IMR-90 (cell line): ENCODE measurements around the gene ENDOU. TPM values are rescaled to one million over a fixed set of nuclear protein-coding genes. Genes with fewer than 3 reads are reported as not detected.

Experiments used
- ATAC-seq: fragments of 200-7000 bp; cut with Tn5 transposase; 2 replicates; pipeline ENCODE4 v1.9.1; 2020; ENCODE audit warnings: low read depth, mild to moderate bottlenecking, moderate library complexity
- Bru-seq: library from RNA; stranded (reverse); fragments of 400-500 nt; gene quantifications from one replicate; lab custom pipeline; 2021; lab: Mats Ljungman, UMichigan
- BruChase-seq, 2 experiments: library from RNA; stranded (reverse); fragments of 400-500 nt; gene quantifications; one replicate each; lab custom pipeline; 2021; lab: Mats Ljungman, UMichigan
- BruUV-seq: library from RNA; stranded (reverse); fragments of 400-500 nt; replicated peaks from 2 replicates; lab custom pipeline; 2021; lab: Mats Ljungman, UMichigan
- CTCF ChIA-PET: fragments of 300-600 bp; formaldehyde crosslinking; extraction: SDS; loops from one replicate; lab custom pipeline; 2021; ENCODE audit warnings: antibody characterized with exemption; lab: Yijun Ruan, JAX
- POLR2A ChIA-PET: fragments of 300-600 bp; sonication (Branson Sonifier 250); formaldehyde crosslinking; loops from one replicate; lab custom pipeline; 2022; ENCODE audit warnings: antibody characterized with exemption; ENCODE audit not compliant: unreplicated experiment; lab: Charles Lee
- DNase-seq: peaks from one replicate; pipeline ENCODE4 v3.0.0; 2013
- H2AFZ ChIP-seq: replicated peaks from 2 replicates; pipeline ENCODE3; 2013; ENCODE audit warnings: low read length, mild to moderate bottlenecking; ENCODE audit not compliant: poor library complexity
- H2AK5ac ChIP-seq: 2 replicates; pipeline ENCODE4 v1.6.1; 2013; ENCODE audit warnings: low read depth, low read length, inconsistent platforms
- H2AK9ac ChIP-seq: replicated peaks from 2 replicates; pipeline ENCODE3; 2013; ENCODE audit warnings: mild to moderate bottlenecking, low read depth, low read length, moderate library complexity; ENCODE audit not compliant: poor library complexity
- H2BK120ac ChIP-seq: 2 replicates; pipeline ENCODE4 v1.6.1; 2013; ENCODE audit warnings: low read depth, low read length, inconsistent platforms
- H2BK15ac ChIP-seq: 3 replicates; pipeline ENCODE4 v1.6.1; 2013; ENCODE audit warnings: low read depth, low read length, inconsistent platforms
- H2BK20ac ChIP-seq: 2 replicates; pipeline ENCODE4 v1.6.1; 2013; ENCODE audit warnings: low read depth, mild to moderate bottlenecking, inconsistent platforms, low read length, moderate library complexity
- H2BK5ac ChIP-seq: 2 replicates; pipeline ENCODE4 v1.6.1; 2013; ENCODE audit warnings: mild to moderate bottlenecking, low read depth, low read length, inconsistent platforms; ENCODE audit not compliant: poor library complexity, severe bottlenecking
- H3K14ac ChIP-seq: replicated peaks from 2 replicates; pipeline ENCODE4 v1.6.1; 2013; ENCODE audit warnings: low read depth, low read length, inconsistent platforms
- H3K18ac ChIP-seq: 2 replicates; pipeline ENCODE4 v1.6.1; 2013; ENCODE audit warnings: low read depth, low read length, control low read depth
- H3K23ac ChIP-seq: 2 replicates; pipeline ENCODE4 v1.6.1; 2013; ENCODE audit warnings: low read depth, low read length, inconsistent platforms
- H3K27ac ChIP-seq: 2 replicates; pipeline ENCODE4 v1.5.1; 2013; ENCODE audit warnings: mild to moderate bottlenecking, control low read depth, low read length; ENCODE audit not compliant: insufficient read depth
- H3K27me3 ChIP-seq: 2 replicates; pipeline ENCODE4 v1.6.1; 2013; ENCODE audit warnings: low read length; ENCODE audit not compliant: control insufficient read depth, insufficient read depth
- H3K36me3 ChIP-seq: 2 replicates; pipeline ENCODE4 v1.6.1; 2013; ENCODE audit warnings: low read length, mixed read lengths; ENCODE audit not compliant: control insufficient read depth, insufficient read depth
- H3K4ac ChIP-seq: 2 replicates; pipeline ENCODE4 v1.6.1; 2013; ENCODE audit warnings: low read depth, low read length, inconsistent platforms
- H3K4me1 ChIP-seq: 2 replicates; pipeline ENCODE4 v1.6.1; 2013; ENCODE audit warnings: low read length, mixed read lengths; ENCODE audit not compliant: control insufficient read depth, insufficient read depth
- H3K4me2 ChIP-seq: 2 replicates; pipeline ENCODE4 v1.6.1; 2013; ENCODE audit warnings: low read depth, mild to moderate bottlenecking, control low read depth, low read length, moderate library complexity
- H3K4me3 ChIP-seq: 2 replicates; pipeline ENCODE4 v1.5.1; 2013; ENCODE audit warnings: low read depth, mild to moderate bottlenecking, control low read depth, low read length, moderate library complexity; ENCODE audit not compliant: insufficient read depth
- H3K56ac ChIP-seq: 2 replicates; pipeline ENCODE4 v1.6.1; 2013; ENCODE audit warnings: low read length, inconsistent platforms; ENCODE audit not compliant: insufficient read depth; ENCODE audit errors: extremely low read depth
- H3K79me1 ChIP-seq, 2 experiments: 2 replicates each; pipeline ENCODE4 v1.6.1; 2013; ENCODE audit warnings: low read length in 2 of 2, inconsistent platforms in 1 of 2, low read depth in 1 of 2
- H3K9ac ChIP-seq: 2 replicates; pipeline ENCODE4 v1.6.1; 2013; ENCODE audit warnings: low read depth, low read length, control low read depth
- H3K9me1 ChIP-seq: 2 replicates; pipeline ENCODE4 v1.6.1; 2013; ENCODE audit warnings: low read length, inconsistent platforms; ENCODE audit not compliant: insufficient read depth
- H3K9me3 ChIP-seq: 2 replicates; pipeline ENCODE4 v1.6.1; 2013; ENCODE audit warnings: low read length; ENCODE audit not compliant: control insufficient read depth, insufficient read depth
- H4K20me1 ChIP-seq: 2 replicates; pipeline ENCODE4 v1.6.1; 2013; ENCODE audit warnings: low read length, inconsistent platforms; ENCODE audit not compliant: insufficient read depth
- H4K5ac ChIP-seq: 2 replicates; pipeline ENCODE4 v1.6.1; 2013; ENCODE audit warnings: mild to moderate bottlenecking, low read depth, low read length, control low read depth
- H4K8ac ChIP-seq, 2 experiments: 2 replicates each; pipeline ENCODE4 v1.6.1; 2013; ENCODE audit warnings: low read depth in 2 of 2, low read length in 2 of 2, control low read depth in 1 of 2, inconsistent platforms in 1 of 2
- H4K91ac ChIP-seq: 2 replicates; pipeline ENCODE4 v1.6.1; 2013; ENCODE audit warnings: low read depth, low read length, inconsistent platforms; ENCODE audit not compliant: insufficient read depth
- BHLHE40 ChIP-seq: fragments of 150-350 bp; IDR thresholded peaks from 2 replicates; pipeline ENCODE4 v1.6.1; 2016; ENCODE audit warnings: mild to moderate bottlenecking, low read depth, low read length
- CEBPB ChIP-seq: IDR thresholded peaks from 2 replicates; pipeline ENCODE4 v1.6.1; 2012; ENCODE audit warnings: low read depth, low read length, improper control_type of control experiment
- CHD1 ChIP-seq: IDR thresholded peaks from 2 replicates; pipeline ENCODE4 v1.6.1; 2012; ENCODE audit warnings: low read depth, low read length, improper control_type of control experiment
- MAFK ChIP-seq: IDR thresholded peaks from 2 replicates; pipeline ENCODE4 v1.6.1; 2012; ENCODE audit warnings: low read depth, low read length, improper control_type of control experiment
- MXI1 ChIP-seq: IDR thresholded peaks from 2 replicates; pipeline ENCODE4 v1.6.1; 2012; ENCODE audit warnings: low read depth, mild to moderate bottlenecking, low read length, moderate library complexity, borderline replicate concordance
- NFE2L2 ChIP-seq: fragments of 150-350 bp; IDR thresholded peaks from 2 replicates; pipeline ENCODE4 v1.6.1; 2016; ENCODE audit warnings: low read depth, mild to moderate bottlenecking, low read length
- POLR2A ChIP-seq: IDR thresholded peaks from 2 replicates; pipeline ENCODE4 v1.6.1; 2012; ENCODE audit warnings: mild to moderate bottlenecking, low read depth, low read length
- RAD21 ChIP-seq: IDR thresholded peaks from 2 replicates; pipeline ENCODE4 v1.6.1; 2012; ENCODE audit warnings: low read length, improper control_type of control experiment
- RCOR1 ChIP-seq: IDR thresholded peaks from 2 replicates; pipeline ENCODE4 v1.6.1; 2012; ENCODE audit warnings: mild to moderate bottlenecking, low read length, improper control_type of control experiment; ENCODE audit not compliant: insufficient replicate concordance
- RFX5 ChIP-seq: IDR thresholded peaks from 2 replicates; pipeline ENCODE4 v1.8.0; 2012; ENCODE audit warnings: low read depth, mild to moderate bottlenecking, low read length, moderate library complexity
- WGBS, 2 experiments: methylation state at CpG; one replicate each; pipeline versions ENCODE4 v1.1.5 to v1.1.7; 2013; ENCODE audit warnings: missing lambda C conversion rate in 2 of 2; ENCODE audit not compliant: insufficient read length in 1 of 2; ENCODE audit errors: extremely low coverage in 2 of 2; 5-methylcytosine and 5-hydroxymethylcytosine counted together
- dilution Hi-C: fragments of 300-500 bp; cut with HindIII; formaldehyde crosslinking; loops from one replicate; pipeline ENCODE4 v1.14.3; 2018; ENCODE audit warnings: low sequenced_read_pairs; ENCODE audit not compliant: unreplicated experiment
- in situ Hi-C: fragments of 300-500 bp; cut with MboI; formaldehyde crosslinking; loops from 3 replicates; pipeline ENCODE4 v1.14.3; 2019; ENCODE audit warnings: low sequenced_read_pairs, inconsistent platforms, mixed read lengths
- intact Hi-C: fragments of 100-400 bp; cut with micrococcal nuclease; formaldehyde crosslinking; loops from 2 replicates; pipeline ENCODE4 v1.10.0; 2022
- long read RNA-seq: library from polyadenylated mRNA; unstranded; transcript quantifications from one replicate; pipeline ENCODE4 v2.0.0, GENCODE V29; 2021; ENCODE audit not compliant: unreplicated experiment
- polyA plus RNA-seq, 3 experiments: library from polyadenylated mRNA; depleted of rRNA; stranded (reverse); fragments of >200 nt; gene quantifications; 2 replicates each; pipeline ENCODE4 v1.2.3, GENCODE V29; 2012; ENCODE audit warnings: low replicate concordance in 1 of 3
- total RNA-seq: library from RNA; depleted of rRNA; stranded (reverse); fragments of >200 nt; gene quantifications from 2 replicates; pipeline ENCODE4 v1.2.3, GENCODE V29; 2012; rRNA removed
- TF ChIP-seq, protein P1 (sequence below): fragments of 150-350 bp; IDR thresholded peaks from 2 replicates; pipeline ENCODE4 v1.6.1; 2017; ENCODE audit warnings: mild to moderate bottlenecking, antibody characterized with exemption, low read length, low read depth
- TF ChIP-seq, protein P2 (sequence below): conservative IDR thresholded peaks from 2 replicates; pipeline ENCODE4 v1.5.1; 2012; ENCODE audit warnings: mild to moderate bottlenecking, low read depth, low read length, improper control_type of control experiment

Gene ENDOU, protein sequence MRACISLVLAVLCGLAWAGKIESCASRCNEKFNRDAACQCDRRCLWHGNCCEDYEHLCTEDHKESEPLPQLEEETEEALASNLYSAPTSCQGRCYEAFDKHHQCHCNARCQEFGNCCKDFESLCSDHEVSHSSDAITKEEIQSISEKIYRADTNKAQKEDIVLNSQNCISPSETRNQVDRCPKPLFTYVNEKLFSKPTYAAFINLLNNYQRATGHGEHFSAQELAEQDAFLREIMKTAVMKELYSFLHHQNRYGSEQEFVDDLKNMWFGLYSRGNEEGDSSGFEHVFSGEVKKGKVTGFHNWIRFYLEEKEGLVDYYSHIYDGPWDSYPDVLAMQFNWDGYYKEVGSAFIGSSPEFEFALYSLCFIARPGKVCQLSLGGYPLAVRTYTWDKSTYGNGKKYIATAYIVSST
- total RNA-seq (under 0.01 TPM in 2 replicates), polyA plus RNA-seq (2012; rRNA removed) (0.07 and 0.09 TPM in 2 replicates), Bru-seq, nascent RNA (percentile 10 among the genes with signal in this experiment), BruChase-seq, experiment 1, labeled RNA remaining after a 6-hour chase (percentile 11 among the genes with signal in this experiment), BruChase-seq, experiment 2, labeled RNA remaining after a 2-hour chase (percentile 10 among the genes with signal in this experiment)
- polyA plus RNA-seq (2012; cell fraction: cytosol; rRNA removed): 0.03 TPM in 1 of 2 replicates, not detected in the other
- 0.11 and 0.15 TPM in 2 replicates for polyA plus RNA-seq (2012; cell fraction: nucleus; rRNA removed; ENCODE audit: low replicate concordance)
- long read RNA-seq: 0 reads

DNA sequence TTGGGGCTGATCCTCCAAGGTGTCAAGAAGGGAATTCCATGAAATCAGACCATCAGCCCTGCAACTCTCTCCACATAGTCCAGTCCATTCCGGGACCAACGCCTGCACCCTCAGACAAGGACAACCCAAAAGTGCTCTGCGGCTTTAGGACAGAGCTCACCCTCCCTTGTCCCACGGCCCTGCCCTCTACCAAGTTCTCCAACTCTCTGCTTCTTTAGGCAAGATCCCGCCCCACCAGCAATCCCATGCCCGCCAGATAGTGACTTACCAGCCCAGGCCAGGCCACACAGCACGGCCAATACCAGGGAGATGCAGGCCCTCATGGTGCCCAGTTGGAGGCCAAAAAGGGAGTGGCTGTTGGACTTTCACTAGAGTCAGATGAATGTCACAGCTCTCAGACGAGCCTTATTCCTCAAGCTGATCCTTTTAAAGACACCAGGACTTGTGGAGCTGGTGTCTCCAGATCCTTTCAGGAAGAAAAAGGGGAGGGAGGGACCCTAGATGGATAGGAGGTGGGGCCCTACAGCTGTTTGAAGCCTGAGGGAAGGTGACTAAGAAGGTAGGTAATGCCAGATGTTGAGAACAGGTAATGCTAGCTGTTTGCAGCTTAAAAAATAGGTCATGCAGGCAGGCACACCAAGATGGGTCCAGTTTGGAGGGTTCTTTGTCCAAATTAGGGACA, at the start of gene ENDOU:
Gene ENDOU, minus strand, starts transcription at position 400 of the 682 bp plus-strand sequence. Its CDS starts 77 bp downstream, at position 323.
- Histone ChIP-seq H3K9me1 (peaks cover 25% of the 10 kb centered on the region), H3K9ac (no peak within 1 kb of the TSS), H3K4me1 (peaks cover 22% of the 10 kb centered on the region), H4K8ac (peak within 1 kb of the TSS; percentile 3 to 87; a peak in 3 of 4 replicates), H3K27me3 (no peaks in the 10 kb centered on the region), H3K9me3 (no peaks in the 10 kb centered on the region), H3K36me3 (no peaks in the 10 kb centered on the region), H2AFZ (peak within 1 kb of the TSS; percentile 83), H2BK15ac (peak within 1 kb of the TSS; percentile 80), H4K20me1 (no peaks in the 10 kb centered on the region), H4K91ac (peak within 1 kb of the TSS; percentile 59), H3K4me3 (no peak within 1 kb of the TSS), H3K56ac (no peak within 1 kb of the TSS), H3K4me2 (no peak within 1 kb of the TSS), H2AK9ac (peak within 1 kb of the TSS; percentile 79), H3K27ac (peak within 1 kb of the TSS; percentile 24; the same call in 1 of the 2 replicates), H2BK5ac (peak within 1 kb of the TSS; percentile 34), H2BK120ac (peak within 1 kb of the TSS; percentile 84), H4K5ac (peak within 1 kb of the TSS; percentile 47), H3K79me1 (no peaks in the 10 kb centered on the region), H2BK20ac (peak within 1 kb of the TSS; percentile 69), H3K18ac (peak within 1 kb of the TSS; percentile 68), H3K4ac (peak within 1 kb of the TSS; percentile 75), H2AK5ac (peak within 1 kb of the TSS; percentile 87), H3K14ac (peak within 1 kb of the TSS; percentile 86), H3K23ac (peak within 1 kb of the TSS; percentile 49)
- intact Hi-C loops: no loop called here
- CTCF ChIA-PET: interaction anchor here (1.0 to 1.9 kb wide), 3 partner anchors 10 to 42 kb away, joined by 3 to 8 read pairs (median 7); no protein-coding TSS in a partner anchor
- ATAC-seq: no peak
- in situ Hi-C loops: loop anchor here (10.0 kb wide), 1 partner anchor 420 kb away; no protein-coding TSS in a partner anchor
- WGBS, 2 experiments: 96% methylated on average over 4 of the region's 8 CpGs; no CpG with 5 or more reads in 1 of the 2 experiments
- BruUV-seq: no TSS peak
- DNase-seq: no peak
- dilution Hi-C loops: no loop called here
- POLR2A ChIA-PET: no interaction called here
- TF ChIP-seq RFX5 (no peak), RCOR1 (no peak), CEBPB (no peak), MAFK (no peak), BHLHE40 (no peak), MXI1 (no peak), CHD1 (no peak), RAD21 (no peak), NFE2L2 (no peak), POLR2A (no peak)
- TF ChIP-seq, protein P1, sequence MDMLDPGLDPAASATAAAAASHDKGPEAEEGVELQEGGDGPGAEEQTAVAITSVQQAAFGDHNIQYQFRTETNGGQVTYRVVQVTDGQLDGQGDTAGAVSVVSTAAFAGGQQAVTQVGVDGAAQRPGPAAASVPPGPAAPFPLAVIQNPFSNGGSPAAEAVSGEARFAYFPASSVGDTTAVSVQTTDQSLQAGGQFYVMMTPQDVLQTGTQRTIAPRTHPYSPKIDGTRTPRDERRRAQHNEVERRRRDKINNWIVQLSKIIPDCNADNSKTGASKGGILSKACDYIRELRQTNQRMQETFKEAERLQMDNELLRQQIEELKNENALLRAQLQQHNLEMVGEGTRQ: no peak
- TF ChIP-seq, protein P2, sequence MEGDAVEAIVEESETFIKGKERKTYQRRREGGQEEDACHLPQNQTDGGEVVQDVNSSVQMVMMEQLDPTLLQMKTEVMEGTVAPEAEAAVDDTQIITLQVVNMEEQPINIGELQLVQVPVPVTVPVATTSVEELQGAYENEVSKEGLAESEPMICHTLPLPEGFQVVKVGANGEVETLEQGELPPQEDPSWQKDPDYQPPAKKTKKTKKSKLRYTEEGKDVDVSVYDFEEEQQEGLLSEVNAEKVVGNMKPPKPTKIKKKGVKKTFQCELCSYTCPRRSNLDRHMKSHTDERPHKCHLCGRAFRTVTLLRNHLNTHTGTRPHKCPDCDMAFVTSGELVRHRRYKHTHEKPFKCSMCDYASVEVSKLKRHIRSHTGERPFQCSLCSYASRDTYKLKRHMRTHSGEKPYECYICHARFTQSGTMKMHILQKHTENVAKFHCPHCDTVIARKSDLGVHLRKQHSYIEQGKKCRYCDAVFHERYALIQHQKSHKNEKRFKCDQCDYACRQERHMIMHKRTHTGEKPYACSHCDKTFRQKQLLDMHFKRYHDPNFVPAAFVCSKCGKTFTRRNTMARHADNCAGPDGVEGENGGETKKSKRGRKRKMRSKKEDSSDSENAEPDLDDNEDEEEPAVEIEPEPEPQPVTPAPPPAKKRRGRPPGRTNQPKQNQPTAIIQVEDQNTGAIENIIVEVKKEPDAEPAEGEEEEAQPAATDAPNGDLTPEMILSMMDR: no peak
